Superior temporal gyrus (tissue), 1 donor: ENCODE results near the gene CCL27.

Experiments used
- DNase-seq: peaks from one replicate; pipeline ENCODE4 v3.0.0-alpha.2; 2016; ENCODE audit errors: extremely low spot score

Gene CCL27

GRCh38 chr9:34627716-34628655, 34.5 kb downstream of the CCL27 start:
- no peak for DNase-seq

GRCh38 chr9:34625186-34625486, 37.3 kb downstream of the CCL27 start:
- no peak for DNase-seq

GRCh38 chr9:34624475-34625185, 37.8 kb downstream of the CCL27 start:
- no peak for DNase-seq

- DNase-seq: no peak
Observed at GRCh38 chr9:34623374-34624235, 38.9 kb downstream of the CCL27 start.

GRCh38 chr9:34620061-34620994, 42.1 kb downstream of the CCL27 start, which contains the start of gene DCTN3:
Gene DCTN3 (minus strand): TSS chr9:34620495. CDS start chr9:34620464, 31 bp downstream.
- peak; percentile 99 for DNase-seq

GRCh38 chr9:34615132-34615531, 47.3 kb downstream of the CCL27 start:
- no peak for DNase-seq

GRCh38 chr9:34612788-34613390, 49.6 kb downstream of the CCL27 start:
- DNase-seq: peak; percentile 93
